CD4-positive, alpha-beta T cell treated with Interleukin-6 for 4 hours (primary cell): Measurements from ENCODE around the gene LDB3.

Experiments
- DNase-seq: peaks from one replicate; pipeline ENCODE4 v3.0.0-alpha.2; 2020; ENCODE audit warnings: mixed read lengths

LDB3 gene

DNA sequence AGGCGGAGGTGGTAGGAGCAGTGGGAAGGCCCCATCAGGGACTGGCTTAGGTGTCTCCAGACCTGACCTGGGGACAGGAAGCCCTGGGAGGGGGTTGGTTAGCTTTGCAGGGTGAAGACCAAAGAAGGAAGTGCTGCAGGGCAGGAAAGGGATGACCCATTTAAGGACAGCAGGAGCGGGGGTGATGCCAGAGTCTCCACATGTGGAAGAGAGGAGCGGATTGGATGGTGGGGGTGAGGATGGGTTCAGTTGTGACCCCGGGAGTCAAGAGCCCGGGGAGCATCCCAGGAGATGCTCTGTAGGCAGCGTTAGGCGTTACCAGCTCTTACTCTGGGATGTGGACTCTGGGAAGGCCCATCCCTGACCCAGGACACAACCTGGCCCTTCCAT lies 3.1 kb upstream of the LDB3 start:
- no peak for DNase-seq

GRCh38 chr10:86665868-86666267 lies 2.4 kb upstream of the LDB3 start:
- no peak for DNase-seq

- DNase-seq: no peak
Measured at GRCh38 chr10:86666538-86666937, 1.8 kb upstream of the LDB3 start.

DNA sequence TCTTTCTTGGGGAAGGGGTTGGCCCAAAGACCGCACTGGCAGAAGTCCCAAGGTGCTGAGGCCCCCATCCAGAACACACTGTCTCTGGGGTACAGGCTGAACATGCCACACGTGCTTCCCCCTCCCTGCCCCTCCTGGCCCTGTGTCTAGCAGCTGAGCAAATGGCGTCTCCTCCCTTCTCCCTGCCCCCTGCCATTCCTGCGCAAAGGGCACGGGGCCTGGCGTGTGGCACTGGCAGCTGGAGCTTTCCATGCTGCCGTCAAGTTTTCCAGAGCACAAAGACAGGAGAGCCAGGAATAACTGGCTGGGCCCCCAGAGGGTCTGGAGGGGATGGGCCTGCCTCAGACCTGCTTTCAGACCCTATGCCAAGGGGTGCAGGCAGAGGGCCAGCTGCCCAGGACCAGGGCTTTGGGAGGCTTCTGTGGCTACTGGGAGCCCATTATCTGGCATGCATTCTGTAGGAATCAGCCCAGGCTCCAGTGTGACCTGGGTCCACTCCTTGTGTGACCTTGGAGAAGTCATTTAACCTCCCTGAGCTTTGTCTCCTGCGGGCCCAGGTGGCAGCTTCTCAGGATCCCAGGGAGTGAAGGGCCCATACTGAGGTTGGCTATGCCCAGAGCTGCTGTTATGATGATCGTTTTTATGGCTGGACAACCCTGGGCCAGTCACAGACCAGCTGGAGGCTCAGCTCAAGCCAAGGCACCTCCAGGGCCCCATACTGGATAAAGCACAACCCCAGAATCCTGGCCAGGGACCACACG lies 710 bp upstream of the LDB3 start:
- DNase-seq: no peak

DNA sequence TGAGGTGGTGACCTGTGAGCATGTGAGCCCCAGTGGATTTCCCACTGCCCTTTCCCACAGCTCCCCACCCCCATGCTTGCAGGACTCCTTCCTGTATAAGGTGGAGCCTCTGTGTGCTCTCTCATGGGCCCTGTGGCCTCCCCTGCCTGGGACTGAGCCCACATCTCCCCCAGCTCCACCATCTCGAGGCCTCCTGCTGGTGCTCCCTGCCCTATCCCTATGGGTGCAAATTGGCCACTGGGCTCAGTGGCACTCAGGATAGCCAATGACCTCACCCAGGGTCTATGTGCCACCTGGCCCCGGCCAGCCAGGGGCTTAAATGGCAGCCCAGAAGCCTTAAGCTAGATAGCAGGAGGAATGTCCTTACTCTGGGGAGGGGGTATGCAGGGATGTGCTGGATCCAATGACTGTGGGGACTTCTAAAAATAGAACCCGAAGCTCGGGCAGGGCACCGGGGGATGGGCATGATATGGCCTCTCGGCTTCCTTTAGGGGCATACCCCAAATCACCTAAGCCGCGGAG lies 2.0 kb downstream of the LDB3 start:
- DNase-seq: no peak

DNA sequence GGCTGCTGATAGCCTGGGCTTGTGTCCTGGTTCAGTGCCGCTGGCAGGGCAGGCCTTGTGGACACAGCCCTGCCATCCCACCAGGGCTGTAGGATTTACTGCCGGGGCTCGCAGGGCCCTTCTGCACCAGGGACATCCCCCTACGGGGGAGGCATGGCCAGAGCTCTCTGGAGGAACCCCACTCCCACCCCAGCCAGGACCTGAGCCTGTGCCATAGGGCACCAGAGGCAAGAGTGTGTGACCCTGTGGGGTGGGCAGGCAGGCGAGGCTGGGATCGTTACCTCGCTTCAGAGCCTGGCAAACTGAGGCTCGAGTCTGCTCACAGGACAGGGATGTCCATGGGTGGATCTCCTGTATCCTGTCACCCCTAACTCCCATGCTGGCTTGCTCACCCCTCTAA lies 2.6 kb downstream of the LDB3 start:
- no peak for DNase-seq

DNA sequence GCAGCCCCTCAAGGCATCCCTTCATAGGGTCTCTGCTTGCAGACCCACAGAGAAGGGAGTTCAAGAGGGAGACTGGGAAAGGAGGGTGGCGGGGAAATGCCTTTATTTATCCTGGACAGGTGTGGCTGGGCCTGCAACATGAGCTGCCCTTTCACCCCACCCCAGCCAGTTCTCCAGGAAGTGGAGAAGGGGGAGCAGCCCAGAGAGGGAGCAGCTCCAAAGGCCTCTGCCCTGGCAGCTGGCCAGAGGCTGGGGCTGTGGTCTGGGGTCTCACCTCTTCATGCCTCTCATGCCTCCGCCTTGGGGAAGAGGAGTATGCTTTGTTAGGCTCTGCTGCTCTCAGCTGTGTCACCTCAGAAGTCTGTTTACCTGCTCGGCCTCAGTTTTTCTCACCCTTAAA lies 3.1 kb downstream of the LDB3 start:
- DNase-seq: no peak

DNA sequence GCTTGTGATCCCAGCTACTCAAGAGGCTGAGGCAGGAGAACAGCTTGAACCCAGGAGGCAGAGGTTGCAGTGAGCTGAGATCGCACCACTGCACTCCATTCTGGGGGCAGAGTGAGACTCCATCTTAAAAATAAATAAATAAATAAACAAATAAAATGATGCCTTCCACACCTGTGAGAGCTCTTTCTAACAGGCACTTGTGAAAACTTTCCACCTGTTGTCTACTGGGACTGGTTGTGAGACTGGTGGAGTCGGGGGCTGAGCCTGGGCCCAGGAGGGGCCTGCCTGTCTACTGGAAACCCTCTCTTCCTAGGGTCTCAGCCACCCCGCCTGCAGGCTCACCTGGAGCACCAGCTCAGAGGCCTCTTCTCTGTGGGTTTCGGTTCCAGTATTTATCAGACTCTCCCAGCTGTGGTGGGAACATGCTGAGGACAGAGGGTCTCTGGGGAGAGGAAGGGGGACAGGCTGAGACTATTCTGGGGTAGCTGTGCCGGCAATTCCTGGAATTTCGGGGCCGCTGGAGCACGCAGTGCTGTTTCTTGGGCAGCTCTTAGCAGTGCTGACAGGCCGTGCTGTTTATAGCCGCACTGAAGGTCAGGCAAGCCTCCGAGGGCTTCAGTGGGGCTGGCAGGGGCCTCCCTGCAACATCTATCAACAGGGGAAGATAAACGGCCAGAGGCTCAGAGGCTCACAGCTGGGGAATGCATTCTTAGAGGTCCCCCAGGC lies 3.8 kb downstream of the LDB3 start:
- DNase-seq: no peak

DNA sequence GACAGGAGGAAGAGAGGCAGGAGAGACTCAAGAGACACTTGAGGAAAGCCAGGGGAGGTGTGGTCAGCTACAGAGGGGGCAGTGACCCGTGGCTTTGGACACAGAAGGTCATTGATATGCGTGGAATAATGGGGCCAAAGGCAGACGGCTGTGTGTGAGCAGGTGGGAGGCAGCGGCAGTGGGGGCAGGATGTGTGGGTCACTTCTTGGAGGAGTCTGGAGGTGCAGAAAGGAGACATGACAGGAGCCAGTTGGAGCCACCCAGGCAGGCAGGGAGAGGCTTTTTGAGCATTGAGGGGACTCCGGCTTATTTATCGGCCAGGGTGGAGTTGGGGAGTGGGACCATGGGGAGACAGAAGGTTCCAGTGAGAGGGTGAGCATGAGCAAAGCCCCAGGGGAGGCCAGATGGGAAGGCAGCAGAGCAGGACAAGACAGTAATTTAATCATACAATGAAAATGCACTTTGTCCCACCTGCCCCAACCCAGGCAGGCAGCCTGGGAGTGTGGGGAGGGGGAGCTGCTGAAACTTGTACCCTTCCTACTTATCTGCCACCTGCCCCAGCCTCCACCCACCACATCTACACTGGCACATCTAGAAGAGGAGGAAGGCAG lies 5.0 kb downstream of the LDB3 start:
- DNase-seq: no peak

DNA sequence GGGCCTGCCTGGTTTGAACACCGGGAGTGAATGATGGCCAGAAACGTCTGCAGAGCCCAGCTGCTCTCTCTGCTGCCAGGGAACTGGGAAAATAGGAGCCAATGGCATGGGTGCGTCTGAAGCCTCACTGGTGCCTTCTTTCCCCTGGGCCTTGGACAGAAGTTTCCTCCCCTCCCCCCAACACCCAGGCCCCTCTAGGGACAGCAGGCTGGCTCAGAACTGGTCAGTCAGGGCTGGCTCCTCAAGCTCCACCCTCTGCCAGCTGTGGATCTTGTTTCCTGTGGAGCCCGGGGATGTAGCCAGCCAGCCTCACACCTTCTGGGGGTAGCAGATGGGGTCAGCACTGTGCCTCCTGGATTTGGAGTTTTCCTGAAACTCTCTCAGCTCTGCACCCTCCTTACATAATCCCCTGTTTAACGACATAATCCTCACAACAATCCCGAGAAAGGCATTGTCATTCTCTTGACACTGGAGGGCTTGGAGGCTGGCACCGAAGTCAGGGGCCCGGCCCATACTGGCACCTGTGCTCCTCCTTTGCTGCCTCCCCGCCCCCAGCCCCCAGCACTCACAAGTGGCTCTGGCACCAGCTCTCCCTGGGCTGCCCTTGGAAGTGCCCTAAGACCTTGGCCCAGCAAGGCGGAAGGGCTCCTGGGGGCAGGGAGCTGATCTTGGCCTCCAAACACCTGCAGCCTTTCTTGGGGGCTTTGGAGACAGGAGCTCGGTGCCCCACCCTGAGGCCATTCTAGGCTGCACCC lies 5.7 kb downstream of the LDB3 start:
- DNase-seq: no peak

- DNase-seq: no peak
Measured at GRCh38 chr10:86674912-86675311, 6.6 kb downstream of the LDB3 start.

DNA sequence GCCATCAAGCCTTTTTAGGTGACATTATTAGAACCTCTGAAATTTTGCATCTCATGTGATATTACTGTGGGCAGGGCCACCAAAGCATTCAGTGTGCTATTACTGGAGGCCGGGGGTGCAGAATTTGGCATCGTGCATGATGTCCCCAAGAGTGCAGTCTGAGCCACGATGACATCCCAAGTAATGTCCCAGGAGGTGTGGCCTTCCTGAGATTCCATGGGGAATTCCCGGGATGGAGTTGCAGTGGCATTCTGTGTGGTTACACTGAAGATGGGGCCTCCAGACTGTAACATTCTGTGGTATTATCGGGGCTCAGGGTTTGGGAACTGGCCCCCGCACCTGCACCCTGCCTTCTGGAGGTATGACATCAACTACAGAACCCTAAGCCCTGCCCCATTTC lies 9.1 kb downstream of the LDB3 start:
- DNase-seq: no peak

DNA sequence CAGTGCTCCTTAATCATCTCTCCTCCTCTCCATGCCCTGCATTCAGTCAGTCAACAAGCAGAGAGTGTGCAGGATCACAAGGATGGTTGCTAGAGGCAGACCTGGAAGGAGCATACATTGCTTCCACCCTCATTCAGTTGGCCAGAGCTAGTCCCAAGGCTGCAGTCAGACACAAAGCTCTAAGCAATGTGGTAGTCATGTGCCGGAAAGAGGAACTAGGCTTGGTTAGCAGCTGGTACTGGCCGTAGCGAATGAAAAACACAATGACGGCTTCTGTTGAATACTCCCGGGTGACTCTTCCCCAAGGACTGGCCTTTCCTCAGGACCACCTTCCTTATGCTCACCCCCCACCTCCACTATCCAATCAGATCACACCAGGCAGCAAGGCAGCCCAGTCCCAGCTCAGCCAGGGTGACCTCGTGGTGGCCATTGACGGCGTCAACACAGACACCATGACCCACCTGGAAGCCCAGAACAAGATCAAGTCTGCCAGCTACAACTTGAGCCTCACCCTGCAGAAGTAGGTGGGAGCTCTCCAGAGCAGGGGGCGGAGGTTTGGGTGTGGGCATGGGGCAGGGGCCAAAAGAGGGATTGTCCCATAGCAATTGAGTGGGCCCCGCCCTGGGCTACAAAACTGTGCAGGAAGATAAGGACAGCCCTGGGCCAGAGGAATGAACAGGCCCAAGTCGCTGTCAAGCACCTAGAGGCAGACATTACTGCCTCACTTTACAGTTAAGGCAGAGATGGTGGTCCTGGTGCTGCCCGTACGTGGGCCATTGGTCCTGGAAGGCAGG lies 10.9 kb downstream of the LDB3 start:
- no peak for DNase-seq

GRCh38 chr10:86681047-86681446 lies 12.7 kb downstream of the LDB3 start:
- DNase-seq: no peak

DNA sequence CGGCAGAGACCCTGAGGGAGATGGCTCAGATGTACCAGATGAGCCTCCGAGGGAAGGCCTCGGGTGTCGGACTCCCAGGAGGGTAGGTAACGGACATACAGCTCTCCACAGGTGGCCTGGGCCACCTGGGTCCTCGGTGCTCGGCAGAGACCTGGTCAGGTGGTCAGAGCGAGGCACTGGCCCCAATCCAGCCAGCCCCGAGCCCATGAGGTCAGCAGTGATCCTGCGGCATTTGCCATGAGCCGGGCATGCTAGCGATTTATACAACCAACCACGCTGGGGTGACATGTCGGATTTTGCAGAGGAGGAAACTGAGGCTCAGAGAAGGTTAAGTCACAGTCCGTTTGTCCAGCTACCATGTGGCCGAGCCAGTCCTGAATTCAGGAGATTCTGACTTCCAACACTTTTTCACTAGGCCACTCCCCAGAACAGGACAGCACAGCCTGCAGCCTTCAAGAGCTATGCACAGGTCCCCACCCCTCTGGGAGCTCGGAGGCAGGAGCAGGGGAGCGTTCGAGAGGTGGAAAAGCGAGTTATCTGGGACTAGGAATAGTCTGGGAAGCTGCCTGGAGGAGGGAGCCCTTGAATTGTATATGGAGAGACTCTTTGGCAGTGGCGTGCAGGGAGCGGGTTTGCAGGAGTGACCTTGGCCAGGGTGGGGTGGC lies 13.5 kb downstream of the LDB3 start:
- DNase-seq: no peak

- DNase-seq: no peak
Measured at GRCh38 chr10:86682675-86683074, 14.4 kb downstream of the LDB3 start.

GRCh38 chr10:86684331-86685097 lies 16.2 kb downstream of the LDB3 start:
- DNase-seq: no peak

DNA sequence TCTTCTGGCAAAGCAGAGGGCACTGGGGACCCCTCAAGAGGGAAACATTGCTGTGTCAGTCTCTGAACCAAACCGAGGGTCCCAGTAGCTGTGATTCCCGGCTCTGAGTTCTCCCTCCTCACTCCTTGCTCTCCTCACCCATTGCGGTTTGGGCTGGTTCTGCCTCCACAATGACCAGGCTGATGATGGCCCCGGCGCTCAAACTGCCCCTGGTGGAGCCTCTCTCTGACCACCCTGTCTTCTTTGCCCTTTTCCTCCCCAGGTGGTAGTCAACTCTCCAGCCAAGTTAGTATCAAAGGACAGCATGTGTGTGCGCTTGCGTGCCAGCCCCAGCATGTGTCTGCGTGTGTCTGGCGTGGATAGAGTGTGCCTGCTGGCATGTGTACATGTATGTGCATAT lies 17.1 kb downstream of the LDB3 start:
- DNase-seq: no peak

DNA sequence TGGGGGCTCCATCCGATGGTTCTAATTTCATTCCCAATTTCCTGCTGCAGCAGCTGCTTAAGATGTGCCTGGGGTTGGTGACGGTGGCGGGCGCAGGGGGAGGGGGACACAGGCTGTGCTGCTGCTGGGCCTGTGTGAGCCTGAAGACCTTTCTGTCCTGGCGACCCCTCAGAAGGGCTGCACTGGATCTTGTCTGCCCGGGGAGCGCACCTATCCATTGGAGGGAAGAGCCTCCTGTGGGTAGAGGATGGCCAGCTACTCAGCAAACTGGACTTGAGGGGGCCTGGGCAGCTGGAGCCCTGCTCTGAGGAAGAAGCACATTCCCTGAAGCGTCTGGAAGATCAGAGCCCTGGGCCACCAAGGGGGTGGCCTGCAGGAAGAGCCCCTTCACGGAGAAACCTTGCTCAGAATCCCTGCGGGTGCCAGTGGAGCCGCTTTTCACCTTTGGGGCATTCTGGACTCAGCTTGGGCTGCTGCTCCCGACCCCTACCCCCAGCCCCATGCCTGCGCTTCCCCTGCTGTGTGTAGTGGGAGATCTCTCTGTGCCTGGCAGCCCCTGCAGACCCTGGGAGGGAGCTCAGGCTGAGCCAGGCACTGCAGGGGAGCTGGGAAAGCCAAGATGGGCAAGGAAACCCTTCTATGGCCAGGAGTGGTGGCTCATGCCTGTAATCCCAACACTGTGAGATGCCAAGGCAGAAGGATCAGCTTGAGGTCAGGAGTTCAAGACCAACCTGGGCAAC lies 17.8 kb downstream of the LDB3 start:
- no peak for DNase-seq

DNA sequence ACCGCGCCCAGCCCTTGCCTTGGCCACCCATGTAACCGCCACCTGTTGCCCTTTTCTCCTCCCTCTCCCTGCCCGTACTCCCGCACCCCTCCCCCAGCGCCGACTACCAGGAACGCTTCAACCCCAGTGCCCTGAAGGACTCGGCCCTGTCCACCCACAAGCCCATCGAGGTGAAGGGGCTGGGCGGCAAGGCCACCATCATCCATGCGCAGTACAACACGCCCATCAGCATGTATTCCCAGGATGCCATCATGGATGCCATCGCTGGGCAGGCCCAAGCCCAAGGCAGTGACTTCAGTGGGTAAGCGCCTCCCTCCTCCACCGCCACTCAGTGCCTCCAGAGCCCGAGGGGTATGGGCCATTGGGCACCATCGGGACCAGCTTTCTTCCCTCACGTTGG lies 18.7 kb downstream of the LDB3 start:
- DNase-seq: no peak
